HEK293 (cell line): ENCODE measurements around the gene KRT9.

ENCODE experiments used
- ZNF404 ChIP-seq: fragments of 450-650 bp; formaldehyde crosslinking; IDR thresholded peaks from 2 replicates; pipeline ENCODE4 v1.5.1; 2017; ENCODE audit warnings: missing biosample characterization, missing genetic modification characterization
- ZNF548 ChIP-seq: fragments of 450-650 bp; formaldehyde crosslinking; IDR thresholded peaks from 2 replicates; pipeline ENCODE4 v1.5.1; 2016; ENCODE audit warnings: missing biosample characterization, missing genetic modification characterization
- ZNF626 ChIP-seq: fragments of 450-650 bp; sonication (Bioruptor Pico); formaldehyde crosslinking; IDR thresholded peaks from 2 replicates; pipeline ENCODE4 v1.5.1; 2018; ENCODE audit warnings: missing biosample characterization, missing genetic modification characterization, inconsistent platforms
- ZNF837 ChIP-seq: fragments of 450-650 bp; formaldehyde crosslinking; IDR thresholded peaks from 2 replicates; pipeline ENCODE4 v1.5.1; 2016; ENCODE audit warnings: missing biosample characterization, missing genetic modification characterization
- TF ChIP-seq, protein P1 (sequence below): fragments of 450-650 bp; formaldehyde crosslinking; IDR thresholded peaks from 2 replicates; pipeline ENCODE4 v1.5.1; 2016; ENCODE audit warnings: missing biosample characterization, missing genetic modification characterization
- TF ChIP-seq, protein P2 (sequence below): fragments of 450-650 bp; formaldehyde crosslinking; IDR thresholded peaks from 2 replicates; pipeline ENCODE4 v1.5.1; 2016; ENCODE audit warnings: missing biosample characterization, missing genetic modification characterization

DNA sequence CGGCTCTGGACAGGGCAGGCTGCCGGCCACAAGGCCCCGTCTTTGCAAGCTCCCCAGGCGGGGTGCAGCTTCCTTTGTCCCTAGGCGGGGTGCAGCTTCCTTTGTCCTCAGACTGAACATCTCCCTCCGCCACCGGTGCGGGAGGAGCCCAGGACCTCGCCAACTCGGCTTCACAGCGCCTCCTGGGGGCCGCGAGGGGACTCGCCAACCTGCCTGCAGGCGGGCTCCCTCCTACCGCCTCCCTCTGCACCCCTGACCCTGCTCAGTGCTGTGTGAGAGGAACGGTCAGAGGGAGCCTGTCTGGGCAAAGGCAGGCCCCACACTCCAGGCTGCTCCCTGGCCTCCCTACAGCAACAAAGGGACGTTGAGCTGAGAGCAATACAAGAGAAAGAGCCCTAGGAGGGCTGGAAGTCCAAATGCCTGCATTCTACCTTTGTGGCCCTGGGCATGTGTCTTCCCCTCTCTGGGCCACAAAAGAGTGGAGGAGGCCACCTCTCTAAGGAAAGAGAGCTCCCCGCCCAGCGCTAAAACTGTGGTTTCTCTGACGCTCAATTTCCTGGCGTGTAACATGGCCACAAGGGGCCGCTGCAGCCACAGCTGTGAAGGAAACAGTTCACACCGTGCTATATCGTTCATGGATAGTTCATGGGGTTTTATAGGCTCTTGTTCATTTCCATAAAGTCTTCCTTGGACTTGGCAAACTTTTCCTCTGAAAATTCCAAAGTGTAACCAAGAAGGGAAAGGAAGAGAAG is 22.8 kb downstream of the KRT9 start:
- no peak for TF ChIP-seq ZNF404 (tag by site-specific recombination)
- TF ChIP-seq, protein P1, sequence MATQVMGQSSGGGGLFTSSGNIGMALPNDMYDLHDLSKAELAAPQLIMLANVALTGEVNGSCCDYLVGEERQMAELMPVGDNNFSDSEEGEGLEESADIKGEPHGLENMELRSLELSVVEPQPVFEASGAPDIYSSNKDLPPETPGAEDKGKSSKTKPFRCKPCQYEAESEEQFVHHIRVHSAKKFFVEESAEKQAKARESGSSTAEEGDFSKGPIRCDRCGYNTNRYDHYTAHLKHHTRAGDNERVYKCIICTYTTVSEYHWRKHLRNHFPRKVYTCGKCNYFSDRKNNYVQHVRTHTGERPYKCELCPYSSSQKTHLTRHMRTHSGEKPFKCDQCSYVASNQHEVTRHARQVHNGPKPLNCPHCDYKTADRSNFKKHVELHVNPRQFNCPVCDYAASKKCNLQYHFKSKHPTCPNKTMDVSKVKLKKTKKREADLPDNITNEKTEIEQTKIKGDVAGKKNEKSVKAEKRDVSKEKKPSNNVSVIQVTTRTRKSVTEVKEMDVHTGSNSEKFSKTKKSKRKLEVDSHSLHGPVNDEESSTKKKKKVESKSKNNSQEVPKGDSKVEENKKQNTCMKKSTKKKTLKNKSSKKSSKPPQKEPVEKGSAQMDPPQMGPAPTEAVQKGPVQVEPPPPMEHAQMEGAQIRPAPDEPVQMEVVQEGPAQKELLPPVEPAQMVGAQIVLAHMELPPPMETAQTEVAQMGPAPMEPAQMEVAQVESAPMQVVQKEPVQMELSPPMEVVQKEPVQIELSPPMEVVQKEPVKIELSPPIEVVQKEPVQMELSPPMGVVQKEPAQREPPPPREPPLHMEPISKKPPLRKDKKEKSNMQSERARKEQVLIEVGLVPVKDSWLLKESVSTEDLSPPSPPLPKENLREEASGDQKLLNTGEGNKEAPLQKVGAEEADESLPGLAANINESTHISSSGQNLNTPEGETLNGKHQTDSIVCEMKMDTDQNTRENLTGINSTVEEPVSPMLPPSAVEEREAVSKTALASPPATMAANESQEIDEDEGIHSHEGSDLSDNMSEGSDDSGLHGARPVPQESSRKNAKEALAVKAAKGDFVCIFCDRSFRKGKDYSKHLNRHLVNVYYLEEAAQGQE (tag by site-specific recombination), result no peak
- TF ChIP-seq, protein P2, sequence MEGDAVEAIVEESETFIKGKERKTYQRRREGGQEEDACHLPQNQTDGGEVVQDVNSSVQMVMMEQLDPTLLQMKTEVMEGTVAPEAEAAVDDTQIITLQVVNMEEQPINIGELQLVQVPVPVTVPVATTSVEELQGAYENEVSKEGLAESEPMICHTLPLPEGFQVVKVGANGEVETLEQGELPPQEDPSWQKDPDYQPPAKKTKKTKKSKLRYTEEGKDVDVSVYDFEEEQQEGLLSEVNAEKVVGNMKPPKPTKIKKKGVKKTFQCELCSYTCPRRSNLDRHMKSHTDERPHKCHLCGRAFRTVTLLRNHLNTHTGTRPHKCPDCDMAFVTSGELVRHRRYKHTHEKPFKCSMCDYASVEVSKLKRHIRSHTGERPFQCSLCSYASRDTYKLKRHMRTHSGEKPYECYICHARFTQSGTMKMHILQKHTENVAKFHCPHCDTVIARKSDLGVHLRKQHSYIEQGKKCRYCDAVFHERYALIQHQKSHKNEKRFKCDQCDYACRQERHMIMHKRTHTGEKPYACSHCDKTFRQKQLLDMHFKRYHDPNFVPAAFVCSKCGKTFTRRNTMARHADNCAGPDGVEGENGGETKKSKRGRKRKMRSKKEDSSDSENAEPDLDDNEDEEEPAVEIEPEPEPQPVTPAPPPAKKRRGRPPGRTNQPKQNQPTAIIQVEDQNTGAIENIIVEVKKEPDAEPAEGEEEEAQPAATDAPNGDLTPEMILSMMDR (tag by site-specific recombination), result peak; percentile 80
- TF ChIP-seq ZNF548 (tag by site-specific recombination), result no peak
- no peak for TF ChIP-seq ZNF837
- no peak for TF ChIP-seq ZNF626 (tag by site-specific recombination)
